Aorta (tissue), 5 donors: ENCODE measurements around the gene NAP1L3. TPM values are rescaled to one million over a fixed set of nuclear protein-coding genes. Genes with fewer than 3 reads are reported as not detected.
A peak's percentile ranks its signal among the peaks of the same experiment; 100 is the strongest.

Source experiments
- ATAC-seq: fragments of 200-7000 bp; cut with Tn5 transposase; one replicate; pipeline ENCODE4 v1.9.1; 2022; ENCODE audit warnings: moderate library complexity; ENCODE audit not compliant: low FRiP score
- DNase-seq, 2 donors: peaks; one replicate each; pipeline ENCODE4 v3.0.0-alpha.2; 2020
- H3K27ac ChIP-seq, 2 donors: one replicate each; pipeline ENCODE4 v1.5.1; 2013; ENCODE audit warnings: low read length in 2 of 2, mild to moderate bottlenecking in 2 of 2, moderate library complexity in 2 of 2, control low read depth in 1 of 2, inconsistent platforms in 1 of 2, low read depth in 1 of 2
- H3K27me3 ChIP-seq, 2 donors: one replicate each; pipeline ENCODE4 v1.6.1; 2013; ENCODE audit warnings: control low read depth in 1 of 2, low read length in 1 of 2, mild to moderate bottlenecking in 1 of 2, moderate library complexity in 1 of 2; ENCODE audit not compliant: insufficient read depth in 2 of 2, control insufficient read depth in 1 of 2
- H3K36me3 ChIP-seq, 2 donors: one replicate each; pipeline ENCODE4 v1.6.1; 2013; ENCODE audit warnings: control low read depth in 1 of 2, low read length in 1 of 2, mild to moderate bottlenecking in 1 of 2; ENCODE audit not compliant: insufficient read depth in 2 of 2, control insufficient read depth in 1 of 2
- H3K4me1 ChIP-seq, 2 donors: one replicate each; pipeline ENCODE4 v1.6.1; 2013; ENCODE audit warnings: low read length in 2 of 2, control low read depth in 1 of 2, mild to moderate bottlenecking in 1 of 2, moderate library complexity in 1 of 2; ENCODE audit not compliant: insufficient read depth in 2 of 2, control insufficient read depth in 1 of 2
- H3K4me3 ChIP-seq, 2 donors: one replicate each; pipeline ENCODE4 v1.5.1; 2013; ENCODE audit warnings: low read length in 2 of 2, control low read depth in 1 of 2, mild to moderate bottlenecking in 1 of 2
- H3K9me3 ChIP-seq: one replicate; pipeline ENCODE4 v1.6.1; 2013; ENCODE audit warnings: mild to moderate bottlenecking, low read length; ENCODE audit not compliant: control insufficient read depth
- WGBS, 2 donors: extraction: QIAGEN DNeasy Blood & Tissue Kit; methylation state at CpG; one replicate each; pipeline ENCODE4 v1.1.7; 2013; 5-methylcytosine and 5-hydroxymethylcytosine counted together
- intact Hi-C, 2 donors: fragments of 100-400 bp; cut with DNase I; formaldehyde crosslinking; loops; one replicate each; pipeline versions ENCODE4 v1.14.2 to v1.15.0; 2022
- long read RNA-seq, 2 donors: library from polyadenylated mRNA; unstranded; transcript quantifications; one replicate each; pipeline ENCODE4 v2.0.0, GENCODE V29; 2020 to 2021
- polyA plus RNA-seq, 2 donors: library from polyadenylated mRNA; stranded (reverse); fragments of 200-250 nt; gene quantifications; one replicate each; pipeline ENCODE4 v1.2.3, GENCODE V29; 2013
- total RNA-seq, 2 donors: library from RNA; stranded (reverse); fragmentation: NEBNext Ultra II Directional; extraction: Animal tissue kit (Norgen Biotek cat#: 25700); gene quantifications; one replicate each; pipeline ENCODE4 v1.2.1, GENCODE V29; 2021
- donor health status: healthy with polysubstance abuse.
- donor health status: Bipolar disorder and iron deficiency.
- donor health status: DM: no; HTN: no; CAD: no.
- donor health status: DM: no; HTN: no; CAD: no.
- donor health status: DM: yes; HTN: yes; CAD: no.

NAP1L3 gene
- total RNA-seq, result 10 to 100 TPM; 12.9 to 15.7 TPM
- 10 to 100 TPM; 10.9 to 12.8 TPM for polyA plus RNA-seq
- long read RNA-seq, donor 1, transcript NAP1L3-201 (1 exons, 2,639 nt), result major isoform, 31 of 31 reads
- long read RNA-seq, donor 1, partial matches to known transcripts, result 0 of 31 reads
- long read RNA-seq, donor 1, other reads (novel, unspliced or antisense), result 0 of 31 reads
- long read RNA-seq, donor 2, transcript NAP1L3-201 (1 exons, 2,639 nt), result major isoform, 9 of 9 reads
- long read RNA-seq, donor 2, partial matches to known transcripts, result 0 of 9 reads
- long read RNA-seq, donor 2, other reads (novel, unspliced or antisense), result 0 of 9 reads

- H3K9me3 ChIP-seq, result no peaks in the 10 kb centered on the region
- no peaks in the 10 kb centered on the region for H3K4me1 ChIP-seq
- DNase-seq (peak; percentile 74 to 88), ATAC-seq (peak; percentile 91)
- intact Hi-C loops, result no loop called here
- 0 to 3% methylated on average over 51 of the region's 51 CpGs for WGBS, 2 donors
- H3K4me3 ChIP-seq, result peak within 1 kb of the TSS; percentile 58 to 76
- H3K36me3 ChIP-seq, result no peaks in the 10 kb centered on the region
- no peaks in the 10 kb centered on the region for H3K27me3 ChIP-seq
- peak within 1 kb of the TSS; percentile 3 to 44 for H3K27ac ChIP-seq
Observed at GRCh38 chrX:93673056-93673868, at the start of gene NAP1L3. Gene NAP1L3, minus strand, starts transcription at chrX:93673578. Its CDS starts 274 bp downstream, at chrX:93673304.

GRCh38 chrX:93711076-93711475 is 37.7 kb upstream of the NAP1L3 start:
- Histone ChIP-seq H3K4me1 (no peaks in the 10 kb centered on the region), H3K9me3 (no peaks in the 10 kb centered on the region), H3K4me3 (no peak overlapping the region), H3K27ac (no peak overlapping the region), H3K27me3 (no peaks in the 10 kb centered on the region), H3K36me3 (no peaks in the 10 kb centered on the region)
- WGBS, 2 donors, result 69 to 75% methylated on average over 4 of the region's 4 CpGs
- ATAC-seq (no peak), DNase-seq (no peak)
- intact Hi-C loops, result no loop called here

- intact Hi-C loops, result no loop called here
- Histone ChIP-seq H3K9me3 (no peaks in the 10 kb centered on the region), H3K27me3 (no peaks in the 10 kb centered on the region), H3K27ac (no peak overlapping the region), H3K4me1 (no peaks in the 10 kb centered on the region), H3K36me3 (no peaks in the 10 kb centered on the region), H3K4me3 (no peak overlapping the region)
- ATAC-seq (no peak), DNase-seq (no peak)
- 71 to 77% methylated on average over 2 of the region's 2 CpGs for WGBS, 2 donors
Observed at GRCh38 chrX:93703701-93704100, 30.3 kb upstream of the NAP1L3 start.

GRCh38 chrX:93695981-93696380 is 22.6 kb upstream of the NAP1L3 start:
- H3K27ac ChIP-seq, result no peak overlapping the region
- no peaks in the 10 kb centered on the region for H3K9me3 ChIP-seq
- H3K4me3 ChIP-seq, result no peak overlapping the region
- WGBS, 2 donors, result 84 to 95% methylated on average over 6 of the region's 6 CpGs
- no peaks in the 10 kb centered on the region for H3K36me3 ChIP-seq
- H3K4me1 ChIP-seq, result no peaks in the 10 kb centered on the region
- no peaks in the 10 kb centered on the region for H3K27me3 ChIP-seq
- intact Hi-C loops, result no loop called here
- no peak for ATAC-seq
- no peak for DNase-seq

- Histone ChIP-seq H3K36me3 (no peaks in the 10 kb centered on the region), H3K4me3 (peak within 1 kb of the TSS; percentile 58 to 76), H3K27me3 (no peaks in the 10 kb centered on the region), H3K4me1 (no peaks in the 10 kb centered on the region), H3K9me3 (no peaks in the 10 kb centered on the region), H3K27ac (peak within 1 kb of the TSS; percentile 3 to 41)
- WGBS, 2 donors, result 0 to 5% methylated on average over 11 of the region's 11 CpGs
- DNase-seq (no peak), ATAC-seq (peak; percentile 60)
- intact Hi-C loops, result no loop called here
Observed at GRCh38 chrX:93673869-93674271, 492 bp upstream of the NAP1L3 start, which contains the start of gene FAM133A. Gene FAM133A, plus strand, starts transcription at chrX:93674206. Its CDS starts 35,214 bp downstream, at chrX:93709420.

- no peak overlapping the region for H3K27ac ChIP-seq
- 88% methylated on average over 7 of the region's 7 CpGs for WGBS, 2 donors
- H3K4me3 ChIP-seq, result no peak overlapping the region
- no peaks in the 10 kb centered on the region for H3K4me1 ChIP-seq
- ATAC-seq, result no peak
- no peaks in the 10 kb centered on the region for H3K36me3 ChIP-seq
- no peaks in the 10 kb centered on the region for H3K27me3 ChIP-seq
- peak in 1 of 2 donors; percentile 44 for DNase-seq
- no peaks in the 10 kb centered on the region for H3K9me3 ChIP-seq
- intact Hi-C loops, result no loop called here
Observed at GRCh38 chrX:93660575-93660974, 12.8 kb downstream of the NAP1L3 start.

- intact Hi-C loops, result no loop called here
Observed at GRCh38 chrX:93649381-93649780, 24.0 kb downstream of the NAP1L3 start.

GRCh38 chrX:93637591-93637990 is 35.8 kb downstream of the NAP1L3 start:
- WGBS, 2 donors, result 77 to 92% methylated on average over 2 of the region's 2 CpGs

More at GRCh38 chrX:93649381-93649780, 24.0 kb downstream of the NAP1L3 start:
- H3K4me3 ChIP-seq, result no peak overlapping the region
- H3K27me3 ChIP-seq, result no peaks in the 10 kb centered on the region
- no peak for ATAC-seq
- H3K4me1 ChIP-seq, result no peaks in the 10 kb centered on the region
- WGBS, 2 donors, result 58 to 77% methylated on average over 1 of the region's 1 CpG
- H3K27ac ChIP-seq, result no peak overlapping the region
- H3K9me3 ChIP-seq, result no peaks in the 10 kb centered on the region
- H3K36me3 ChIP-seq, result no peaks in the 10 kb centered on the region
- no peak for DNase-seq

More at GRCh38 chrX:93637591-93637990, 35.8 kb downstream of the NAP1L3 start:
- H3K36me3 ChIP-seq, result no peaks in the 10 kb centered on the region
- no peaks in the 10 kb centered on the region for H3K27me3 ChIP-seq
- no peak overlapping the region for H3K4me3 ChIP-seq
- no peak for DNase-seq
- intact Hi-C loops, result no loop called here
- no peak overlapping the region for H3K27ac ChIP-seq
- H3K4me1 ChIP-seq, result no peaks in the 10 kb centered on the region
- no peaks in the 10 kb centered on the region for H3K9me3 ChIP-seq
- ATAC-seq, result no peak
